UCSD-AML1 (cell line): Measurements from ENCODE around the gene DTX3.
A peak's percentile ranks its signal among the peaks of the same experiment; 100 is the strongest.
"Not testable (repeated sequence)": the region's sequence is repeated elsewhere in the genome, so short reads cannot be mapped to it uniquely, and the experiment has no call there.

Experiments
- DNase-seq: peaks from one replicate; lab custom pipeline; 2025; ENCODE audit not compliant: unreplicated experiment; lab: John Stamatoyannopoulos, UW

DTX3 gene

GRCh38 chr12:57631566-57632072 is 27.0 kb downstream of the DTX3 start:
- no peak for DNase-seq

DNA sequence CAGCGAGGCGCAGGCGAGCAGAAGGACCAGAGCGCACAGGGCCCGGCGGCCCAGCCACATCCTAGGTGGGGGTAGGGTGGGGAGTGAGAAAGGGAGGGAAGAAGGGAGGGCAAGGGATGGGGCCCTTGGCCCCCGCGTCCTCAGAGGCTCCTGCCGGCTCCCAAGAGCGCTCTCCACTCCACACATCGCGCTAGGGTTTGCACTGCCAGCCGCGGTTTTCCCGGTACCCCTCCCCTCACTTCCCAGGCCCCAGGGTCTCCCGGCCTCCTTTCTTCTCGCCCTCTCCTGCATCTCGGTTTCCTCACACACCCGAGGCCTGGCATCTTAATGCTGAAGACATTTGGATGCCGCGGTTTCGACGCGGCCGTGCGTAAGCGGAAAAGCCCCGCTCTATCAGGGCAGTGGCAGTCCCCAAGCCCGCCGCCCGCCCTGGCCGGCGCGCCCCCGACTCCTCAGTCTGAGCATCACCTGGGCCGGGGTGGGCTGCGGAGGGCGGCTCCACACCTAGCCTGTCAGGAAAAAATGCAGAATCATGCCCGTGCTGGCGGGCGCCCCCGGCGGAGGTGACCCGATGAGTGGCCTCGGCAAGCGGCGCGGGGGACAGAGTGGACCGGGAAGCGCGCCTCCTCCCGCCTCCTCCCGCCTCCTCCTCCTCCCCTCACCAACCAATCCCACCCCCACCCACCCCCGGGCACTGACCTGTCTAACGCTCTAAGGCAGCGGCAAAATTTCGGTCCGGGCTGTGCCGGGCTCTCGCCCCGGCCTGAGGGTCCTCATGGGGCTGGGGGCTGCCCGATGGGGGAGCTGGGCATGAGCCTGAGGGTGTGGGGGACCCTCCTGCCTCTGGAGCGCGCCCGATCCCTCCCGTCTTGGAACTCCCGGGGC is 27.7 kb downstream of the DTX3 start:
- DNase-seq = no peak

GRCh38 chr12:57632958-57633840 is 28.6 kb downstream of the DTX3 start, which contains the start of gene B4GALNT1:
Gene B4GALNT1 (minus strand): TSS chr12:57633201. CDS start chr12:57632132, 1,069 bp downstream.
- peak; percentile 70 for DNase-seq

DNA sequence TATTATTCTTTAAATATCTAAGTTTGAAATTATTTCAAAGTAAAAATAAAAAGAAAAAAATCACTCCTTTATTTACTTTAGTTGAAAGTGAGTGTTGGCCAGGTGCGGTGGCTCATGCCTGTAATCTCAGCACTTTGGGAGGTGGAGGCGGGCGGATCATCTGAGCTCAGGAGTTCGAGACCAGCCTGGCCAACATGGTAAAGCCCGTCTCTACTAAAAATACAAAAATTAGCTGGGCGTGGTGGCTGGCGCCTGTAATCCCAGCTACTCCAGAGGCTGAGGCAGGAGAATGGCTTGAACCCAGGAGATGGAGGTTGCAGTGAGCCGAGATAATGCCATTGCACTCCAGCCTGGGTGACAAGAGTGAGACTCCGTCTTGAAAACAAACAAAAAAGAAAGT is 32.1 kb downstream of the DTX3 start:
- DNase-seq = not testable (repeated sequence)

- no peak for DNase-seq
Measured at GRCh38 chr12:57637364-57637763, 32.7 kb downstream of the DTX3 start.

DNA sequence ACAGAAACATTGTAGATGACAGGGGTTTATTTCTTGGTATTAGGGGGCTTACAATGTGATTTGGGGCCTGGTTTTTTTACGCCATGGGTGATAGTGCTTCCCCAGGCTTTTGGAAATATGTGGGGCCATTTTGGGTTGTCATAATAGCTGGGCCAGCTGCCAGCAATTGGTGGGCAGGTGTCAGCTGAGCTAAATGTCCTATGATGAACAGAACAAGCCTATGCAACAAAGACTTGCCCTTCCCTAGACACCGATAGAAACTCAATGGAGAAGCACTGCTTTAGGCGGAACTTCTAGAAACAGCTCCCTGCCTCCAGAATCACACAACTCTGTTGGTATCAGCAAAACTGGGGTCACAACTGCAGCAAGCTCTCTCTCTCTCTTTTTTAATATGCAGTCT is 33.5 kb downstream of the DTX3 start:
- no peak for DNase-seq

DNA sequence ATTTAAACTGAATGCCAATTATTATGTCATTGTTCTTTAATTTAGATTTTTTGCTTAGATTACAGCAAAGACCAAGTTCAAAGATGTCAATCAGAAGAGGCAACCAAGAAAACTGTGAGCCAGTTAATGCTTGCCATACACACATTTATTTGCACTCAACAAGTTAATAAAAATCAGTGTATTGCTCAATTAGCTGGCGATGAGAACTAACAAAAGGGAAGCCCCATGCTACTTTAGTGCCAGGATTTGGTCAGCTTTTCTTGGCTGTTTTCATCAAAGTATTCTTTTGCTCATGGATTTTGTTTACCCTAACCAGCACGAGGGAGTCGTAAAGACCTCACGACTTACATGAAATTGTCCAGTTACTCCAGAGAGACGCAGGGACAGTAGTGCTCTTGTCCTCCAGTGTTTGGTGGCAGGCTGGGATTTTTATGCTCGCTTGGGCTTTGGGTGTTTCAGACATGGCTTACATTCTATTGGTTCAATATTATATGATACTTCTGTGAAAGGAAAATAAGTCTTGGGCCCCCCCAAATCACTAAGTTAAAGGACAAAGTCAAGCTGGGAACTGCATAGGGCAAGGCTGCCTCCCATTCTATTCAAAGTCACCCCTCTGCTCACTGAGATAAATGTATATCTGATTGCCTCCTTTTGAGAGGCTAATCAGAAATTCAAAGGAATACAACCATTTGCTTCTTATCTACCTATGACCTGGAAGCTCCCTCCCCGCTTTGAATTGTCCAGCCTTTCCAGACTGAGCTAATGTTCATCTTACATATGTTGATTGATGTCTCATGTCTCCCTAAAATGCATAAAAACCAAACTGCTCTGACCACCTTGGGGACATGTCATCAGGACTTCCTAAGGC is 35.8 kb downstream of the DTX3 start:
- no peak for DNase-seq

GRCh38 chr12:57641699-57642442 is 37.2 kb downstream of the DTX3 start:
- DNase-seq = no peak

DNA sequence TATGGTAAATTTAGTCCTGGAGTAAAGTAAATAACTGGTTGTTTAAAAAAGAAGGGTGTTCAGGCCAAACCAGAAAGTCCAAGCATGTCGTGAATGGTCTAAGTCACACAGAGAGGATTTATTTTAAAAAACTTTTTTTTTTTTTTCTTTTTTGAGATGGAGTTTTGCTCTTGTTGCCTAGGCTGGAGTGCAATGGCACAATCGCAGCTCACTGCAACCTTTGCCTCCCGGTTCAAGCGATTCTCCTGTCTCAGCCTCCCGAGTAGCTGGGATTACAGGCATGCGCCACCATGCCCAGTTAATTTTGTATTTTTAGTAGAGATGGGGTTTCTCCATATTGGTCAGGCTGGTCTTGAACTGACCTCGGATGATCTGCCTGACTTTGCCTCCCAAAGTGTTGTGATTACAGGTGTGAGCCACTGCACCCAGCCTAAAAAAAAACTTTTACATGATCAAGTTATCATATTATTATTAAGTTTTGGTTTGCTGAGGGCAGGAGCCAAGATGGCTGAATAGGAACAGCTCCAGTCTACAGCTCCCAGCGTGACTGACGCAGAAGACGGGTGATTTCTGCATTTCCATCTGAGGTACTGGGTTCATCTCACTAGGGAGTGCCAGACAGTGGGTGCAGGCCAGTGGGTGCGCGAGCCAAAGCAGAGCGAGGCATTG is 41.5 kb downstream of the DTX3 start:
- not testable (repeated sequence) for DNase-seq

GRCh38 chr12:57646659-57647049 is 42.0 kb downstream of the DTX3 start:
- DNase-seq = not testable (repeated sequence)

- no peak for DNase-seq
Measured at GRCh38 chr12:57654042-57654441, 49.4 kb downstream of the DTX3 start.

GRCh38 chr12:57655541-57656240 is 51.1 kb downstream of the DTX3 start:
- no peak for DNase-seq

DNA sequence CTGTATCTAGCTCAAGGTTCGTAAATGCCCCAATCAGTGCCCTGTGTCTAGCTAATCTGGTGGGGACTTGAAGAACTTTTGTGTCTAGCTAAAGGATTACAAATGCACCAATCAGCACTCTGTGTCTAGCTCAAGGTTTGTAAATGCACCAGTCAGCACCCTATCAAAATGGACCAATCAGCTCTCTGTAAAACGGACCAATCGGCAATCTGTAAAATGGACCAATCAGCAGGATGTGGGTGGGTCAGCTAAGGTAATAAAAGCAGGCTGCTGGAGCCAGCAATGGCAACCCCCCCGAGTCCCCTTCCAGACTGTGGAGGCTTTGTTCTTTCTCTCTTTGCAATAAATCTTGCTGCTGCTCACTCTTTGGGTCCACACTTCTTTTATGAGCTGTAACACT is 51.8 kb downstream of the DTX3 start:
- not testable (repeated sequence) for DNase-seq

DNA sequence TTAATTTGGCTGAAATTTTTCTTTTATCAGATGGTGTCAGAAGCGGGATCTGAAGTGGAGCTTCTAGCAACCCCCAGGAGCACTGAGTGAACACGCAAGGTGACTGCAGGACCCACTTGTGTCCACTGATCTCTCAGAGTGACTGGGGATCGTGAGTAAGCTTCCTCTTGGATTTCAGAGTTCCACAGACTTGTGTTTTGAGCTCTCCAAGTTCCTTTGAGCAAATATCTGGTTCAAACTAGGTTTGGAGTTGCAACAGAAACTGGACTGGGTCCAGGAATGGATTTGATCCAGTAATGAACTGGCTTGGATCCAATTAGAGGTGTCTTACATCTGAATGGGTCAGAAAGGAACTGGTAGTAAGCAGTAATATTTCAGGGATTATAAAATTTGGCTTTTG is 53.1 kb downstream of the DTX3 start:
- DNase-seq = no peak

DNA sequence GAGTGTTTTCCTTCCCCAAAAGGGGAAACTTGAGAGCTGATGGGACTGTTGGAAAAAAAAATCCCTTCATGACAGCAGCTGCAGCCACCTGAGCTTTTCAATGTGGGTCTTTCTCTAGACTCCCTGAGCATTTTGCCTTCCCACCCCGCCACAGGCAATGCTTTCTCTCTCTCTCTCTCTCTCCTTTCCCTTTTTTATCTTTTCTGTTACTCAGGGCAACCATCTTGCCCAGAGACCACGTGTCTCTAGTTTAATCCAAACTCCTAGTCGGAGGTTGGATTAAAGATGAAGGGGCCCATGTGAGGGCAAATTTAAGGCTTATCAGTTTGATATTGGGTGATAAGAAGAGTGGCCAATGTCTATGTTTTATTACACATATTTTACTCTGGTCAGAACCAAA is 54.3 kb downstream of the DTX3 start:
- no peak for DNase-seq
